Stimulated activated CD4-positive, alpha-beta T cell treated with anti-CD3 and anti-CD28 coated beads, Interleukin-2, amount 100 ng/mL, for 4 hours (primary cell): ENCODE data around the gene HSDL2.

Source experiments
- DNase-seq: peaks from one replicate; pipeline ENCODE4 v3.0.0-alpha.2; 2020; ENCODE audit warnings: low read depth

HSDL2 gene

GRCh38 chr9:112446526-112446925 is 66.6 kb downstream of the HSDL2 start:
- DNase-seq = no peak

GRCh38 chr9:112447283-112447761 is 67.4 kb downstream of the HSDL2 start:
- DNase-seq = no peak

DNA sequence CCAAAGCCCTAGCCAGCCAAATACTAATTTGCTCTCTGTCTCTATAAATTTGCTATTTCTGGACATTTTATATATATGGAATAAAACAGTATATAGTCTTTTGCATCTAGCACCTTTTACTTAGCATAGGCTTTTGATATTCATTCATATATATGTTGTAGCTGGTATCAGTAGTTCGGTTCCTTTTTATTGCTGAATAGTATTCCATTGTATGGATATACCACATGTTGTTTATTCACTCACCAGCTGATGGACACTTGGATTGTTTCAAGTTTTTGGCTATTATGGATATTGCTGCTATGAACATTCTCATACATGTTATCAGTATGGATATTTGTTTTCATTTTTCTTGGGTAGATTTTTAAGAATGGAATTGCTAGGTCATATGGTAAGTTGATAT is 82.9 kb downstream of the HSDL2 start:
- DNase-seq = no peak

- DNase-seq = no peak
Measured at GRCh38 chr9:112465352-112465751, 85.4 kb downstream of the HSDL2 start.

DNA sequence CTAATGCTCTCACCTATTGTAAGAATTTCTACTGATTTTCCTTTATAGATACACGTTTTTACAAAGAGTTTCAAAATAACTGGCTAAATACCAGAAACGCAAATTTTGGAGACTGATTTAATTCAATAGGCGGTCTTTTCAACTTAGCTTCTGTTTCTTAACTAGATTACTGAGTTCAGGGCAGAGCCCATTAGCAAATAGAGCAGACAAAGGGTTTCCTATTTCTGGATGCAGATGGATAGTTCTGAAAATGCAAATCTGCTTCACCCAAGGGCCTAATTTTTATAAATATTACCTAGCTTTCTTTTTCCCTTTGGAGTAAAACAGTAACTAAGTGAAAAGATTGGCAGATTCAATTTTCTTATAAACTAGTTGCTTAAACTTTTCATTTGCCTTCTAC is 93.1 kb downstream of the HSDL2 start:
- no peak for DNase-seq

DNA sequence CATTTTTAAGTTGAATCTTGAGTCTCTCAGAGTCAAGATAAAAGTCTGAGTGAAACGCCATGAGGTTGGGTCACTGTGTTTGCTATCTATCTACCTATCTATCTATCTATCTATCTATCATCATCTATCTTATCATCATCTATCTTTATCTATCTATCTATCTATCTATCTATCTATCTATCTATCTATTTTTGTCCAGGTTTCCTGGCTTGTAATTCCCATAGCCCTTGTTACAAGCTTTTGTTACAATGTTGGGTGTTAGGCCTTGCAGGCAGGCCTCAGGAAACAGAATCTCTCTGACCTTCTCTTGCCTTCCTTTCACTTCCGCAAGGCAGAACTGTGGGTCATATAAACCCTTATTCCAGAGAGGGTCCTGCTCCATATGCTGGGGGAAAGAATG is 94.1 kb downstream of the HSDL2 start:
- DNase-seq = no peak

GRCh38 chr9:112475318-112475717 is 95.4 kb downstream of the HSDL2 start:
- DNase-seq = no peak

DNA sequence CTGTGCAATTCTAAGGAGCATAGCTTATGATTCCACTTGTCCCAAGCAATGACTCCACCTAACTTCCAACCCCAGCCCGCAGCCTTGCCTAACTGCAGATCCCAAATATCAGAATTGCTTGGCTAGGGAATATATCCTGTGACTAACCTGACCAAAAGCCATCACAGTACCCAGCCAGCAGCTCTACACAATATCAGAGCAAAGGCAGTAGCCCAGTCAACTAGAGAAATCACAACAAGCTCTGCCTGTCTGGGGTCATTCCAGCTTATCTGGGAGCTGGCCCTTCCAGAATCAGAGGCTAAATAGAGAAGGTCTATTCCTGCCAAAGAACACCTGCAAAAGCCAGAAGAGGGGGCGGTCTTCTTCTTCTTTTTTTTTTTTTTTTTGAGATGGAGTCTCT is 97.4 kb downstream of the HSDL2 start:
- no peak for DNase-seq

DNA sequence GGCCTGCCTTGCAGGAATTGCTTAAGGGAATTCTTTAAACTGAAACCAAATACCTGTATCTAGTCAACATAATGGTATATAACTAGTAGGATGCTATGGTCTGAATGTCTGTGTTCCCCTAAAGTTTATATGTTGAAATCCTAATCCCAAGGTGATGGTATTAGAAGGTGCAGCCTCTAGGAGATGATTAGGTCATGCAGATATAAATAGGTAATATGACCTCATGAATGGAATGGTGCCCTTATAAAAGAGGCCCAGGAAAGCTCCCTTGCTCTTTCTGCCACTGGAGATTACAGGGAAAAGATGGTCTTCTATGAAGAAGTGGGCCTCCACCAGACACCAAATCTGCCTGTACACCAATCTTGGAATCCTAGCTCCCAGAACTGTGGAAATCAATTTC is 99.3 kb downstream of the HSDL2 start:
- no peak for DNase-seq

- no peak for DNase-seq
Measured at GRCh38 chr9:112484607-112485006, 104.7 kb downstream of the HSDL2 start.

DNA sequence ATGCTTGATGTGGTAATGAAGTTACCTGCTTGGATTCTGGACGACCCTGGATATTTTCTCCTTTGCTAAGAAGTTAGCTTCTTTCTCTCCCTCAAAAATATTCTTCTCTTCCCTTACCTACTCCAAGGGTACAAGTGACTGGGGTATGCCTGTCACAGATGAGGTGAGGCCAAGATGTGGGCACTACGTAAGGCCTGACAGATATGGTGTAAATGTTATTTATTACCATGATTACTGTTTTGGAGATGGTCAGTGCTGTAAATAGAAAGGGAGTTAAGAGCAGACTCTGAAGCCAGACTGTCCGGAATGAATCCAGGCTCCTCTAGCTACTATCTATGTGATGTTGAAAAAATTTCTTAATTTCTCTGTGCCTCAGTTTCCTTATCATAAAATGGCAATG is 105.7 kb downstream of the HSDL2 start:
- no peak for DNase-seq

DNA sequence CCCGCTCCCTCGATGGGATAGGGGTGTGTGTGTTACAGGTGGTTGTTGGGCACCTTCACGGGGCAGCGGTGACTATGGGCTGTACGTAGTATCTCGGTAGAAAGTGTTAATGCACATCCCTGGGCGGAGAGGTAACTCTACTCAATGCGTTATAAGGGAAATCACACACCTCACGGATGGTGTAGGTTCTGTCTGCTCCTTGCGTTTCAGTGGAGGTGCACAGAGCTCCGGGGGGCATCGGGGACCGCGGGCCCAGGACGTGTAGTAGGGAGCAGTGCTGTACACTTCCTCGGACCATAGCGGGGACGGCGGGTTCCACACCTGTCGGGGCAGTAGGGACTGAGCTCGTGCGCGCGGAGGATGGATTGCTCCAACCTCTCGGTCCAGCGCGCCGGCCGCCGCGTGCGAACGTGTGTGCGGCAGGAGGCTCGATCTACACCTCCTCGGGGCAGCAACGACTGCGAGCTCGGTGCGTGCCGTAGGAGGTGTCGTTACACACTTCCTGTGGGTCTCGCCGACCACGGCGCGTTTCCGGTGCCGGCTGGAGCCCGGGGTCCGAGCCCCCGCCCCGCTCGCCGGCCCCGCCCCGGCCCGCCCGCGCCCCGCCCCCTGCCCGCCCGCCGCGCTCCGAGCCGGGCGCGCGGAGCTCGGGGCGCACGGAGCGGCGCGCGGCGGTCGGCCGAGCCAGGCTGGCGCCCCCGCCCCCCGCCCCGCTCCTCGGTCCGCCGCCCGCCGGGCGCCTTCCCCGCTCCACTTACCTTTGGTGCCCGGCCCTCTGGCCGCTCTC is 106.5 kb downstream of the HSDL2 start, which contains the start of gene KIAA1958:
Gene KIAA1958 (plus strand): TSS at position 607 of the 787 bp plus-strand sequence. CDS start 87,254 bp downstream, outside the sequence.
- DNase-seq = peak; percentile 74

DNA sequence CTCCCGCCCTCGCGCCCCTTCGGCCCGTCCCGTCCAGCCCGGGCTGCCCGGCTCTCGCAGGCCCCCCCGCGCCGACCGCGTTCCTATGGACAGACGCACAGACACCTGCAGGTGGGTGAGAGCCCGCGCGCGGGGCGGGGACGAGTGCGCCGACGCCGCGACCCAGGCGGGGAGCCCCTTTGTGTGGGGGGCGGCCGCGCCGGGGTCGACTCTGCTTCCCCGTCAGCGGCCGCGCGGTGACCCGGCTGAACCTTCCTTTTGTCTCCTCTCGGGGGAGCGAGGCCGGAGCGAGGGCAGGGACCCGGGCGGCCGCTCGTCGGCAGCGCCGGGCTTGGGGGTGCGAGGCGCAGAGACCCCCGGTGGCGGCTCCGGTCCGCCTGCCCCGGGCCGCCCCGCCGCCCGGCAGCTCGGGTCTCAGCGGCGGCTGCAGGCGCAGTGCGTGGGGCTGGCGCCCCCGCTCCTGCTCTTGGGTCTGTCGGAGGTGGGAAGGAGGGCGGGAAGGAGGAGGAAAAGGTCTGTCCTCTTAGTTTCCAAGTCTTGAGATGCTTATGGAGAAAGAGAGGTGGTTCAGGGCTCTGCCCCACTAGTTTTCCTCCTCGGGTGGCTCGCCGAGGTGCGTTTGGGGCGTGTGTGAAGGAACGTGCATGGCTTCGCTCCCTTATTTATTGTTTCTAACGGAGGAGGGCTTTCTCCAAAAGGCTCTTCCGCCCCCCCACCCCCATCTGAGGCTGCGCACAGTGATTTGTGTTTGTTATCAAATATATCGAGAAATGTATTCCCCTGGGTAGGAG is 107.3 kb downstream of the HSDL2 start:
- peak; percentile 41 for DNase-seq

- DNase-seq = no peak
Measured at GRCh38 chr9:112487799-112488340, 108.0 kb downstream of the HSDL2 start.

DNA sequence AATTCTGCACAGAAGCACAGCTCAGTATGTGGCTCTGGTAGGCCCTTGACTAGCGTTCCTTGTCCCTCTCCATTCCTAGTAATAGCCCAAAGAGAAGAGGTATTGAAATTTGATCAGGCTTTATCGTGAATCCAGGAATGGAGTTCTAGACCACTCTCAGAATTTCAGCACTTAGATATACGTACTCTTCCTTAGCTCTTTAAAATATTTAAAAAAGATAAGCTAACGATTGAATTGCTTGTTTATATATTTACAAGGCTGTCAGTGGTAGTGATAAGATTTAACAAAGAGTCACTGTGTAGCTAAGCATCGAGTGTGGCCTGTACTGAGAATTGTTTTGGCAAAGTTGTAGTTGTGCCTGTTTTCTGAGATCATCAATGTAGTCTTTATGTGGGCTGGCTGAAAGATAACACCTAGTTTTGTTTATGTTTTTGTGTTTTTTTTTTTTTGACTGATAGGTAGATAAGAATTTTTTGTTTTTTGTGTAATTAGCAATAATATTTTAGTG is 109.2 kb downstream of the HSDL2 start:
- DNase-seq = no peak

- DNase-seq = no peak
Measured at GRCh38 chr9:112489876-112490666, 110.2 kb downstream of the HSDL2 start.

GRCh38 chr9:112493393-112494137 is 113.7 kb downstream of the HSDL2 start:
- DNase-seq = no peak

DNA sequence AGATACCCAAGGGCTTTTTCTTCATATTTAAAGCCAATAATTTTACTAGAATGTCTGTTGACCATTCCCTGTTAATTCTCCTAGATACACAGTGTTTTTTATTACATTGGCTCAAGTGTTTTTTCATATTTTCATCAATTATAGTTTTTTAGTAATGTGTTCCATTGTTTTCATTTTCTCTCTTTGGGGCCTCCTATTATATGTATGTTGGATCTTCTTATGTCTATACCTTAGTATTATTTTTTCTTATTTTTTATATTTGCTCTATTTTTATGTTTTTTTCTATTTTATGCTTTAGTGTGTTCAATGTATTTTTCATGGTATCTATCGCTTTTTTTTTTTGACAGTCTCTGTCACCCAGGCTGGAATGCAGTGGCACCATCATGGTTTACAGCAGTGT is 114.2 kb downstream of the HSDL2 start:
- DNase-seq = no peak

DNA sequence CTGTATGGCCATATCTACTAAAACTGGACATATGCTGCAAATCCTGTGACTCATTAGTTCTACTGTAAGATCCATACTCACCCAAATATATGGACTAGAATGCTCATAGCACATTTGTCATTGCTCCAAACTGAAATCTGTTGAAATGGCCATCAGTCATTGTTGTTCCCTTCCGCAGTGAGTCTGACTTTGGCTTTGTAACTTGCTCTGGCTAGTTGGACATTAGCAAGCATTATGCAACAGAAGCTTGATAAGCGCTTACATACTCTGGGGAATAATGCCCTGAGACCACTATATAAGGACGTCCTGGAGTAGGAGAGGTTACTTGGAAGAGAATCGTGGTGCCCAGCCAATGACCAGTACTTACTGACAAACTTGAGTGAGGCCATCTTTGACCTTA is 115.7 kb downstream of the HSDL2 start:
- DNase-seq = no peak

- DNase-seq = no peak
Measured at GRCh38 chr9:112496074-112496722, 116.3 kb downstream of the HSDL2 start.

DNA sequence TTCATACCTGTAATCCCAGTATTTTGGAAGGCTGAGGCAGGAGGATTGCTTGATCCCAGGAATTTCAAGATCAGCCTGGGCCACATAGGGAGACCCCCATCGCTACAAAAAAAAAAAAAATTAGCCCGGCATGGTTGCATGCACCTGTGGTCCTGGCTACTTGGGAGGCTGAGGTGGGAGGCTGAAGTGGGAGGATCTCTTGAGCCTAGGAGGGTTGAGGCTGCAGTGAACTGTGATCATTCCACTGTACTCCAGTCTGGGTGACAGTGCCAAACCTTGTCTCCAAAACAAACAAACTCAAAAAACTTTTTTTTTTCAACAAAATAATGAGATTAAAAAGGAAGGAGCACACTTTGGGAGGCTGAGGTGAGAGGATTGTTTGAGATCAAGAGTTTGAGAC is 120.9 kb downstream of the HSDL2 start:
- DNase-seq = no peak
